ENCODE data around the gene ARID2. TPM values are rescaled to one million over a fixed set of nuclear protein-coding genes. Genes with fewer than 3 reads are reported as not detected.
A peak's percentile ranks its signal among the peaks of the same experiment; 100 is the strongest.

ARID2 gene
- total and polyA plus RNA-seq, 9 of the 15 experiments (the other 6 are each of a cell fraction or from before 2014, with no cell fraction given) = 13.4 to 41.6 (median 29.4) TPM

GRCh38 chr12:45695606-45696005, 33.9 kb upstream of the ARID2 start (continued):
- no peak for TF ChIP-seq BCLAF1 (IDR thresholded peaks at IDR 0.05; ENCODE audit: borderline replicate concordance in 1 of 2, control insufficient read depth in 1 of 2, low read depth in 2 of 2, low read length in 1 of 2)

GRCh38 chr12:45696049-45696448, 33.5 kb upstream of the ARID2 start:
- Histone ChIP-seq H4K20me1 (replicated peaks; ENCODE audit: control insufficient read depth, insufficient read depth, low read length) (no peaks in the 10 kb centered on the region), H3K36me3 (ENCODE audit: control insufficient read depth, insufficient read depth, low read length) (no peaks in the 10 kb centered on the region), H3K4me1 (replicated peaks in 1 of 2; ENCODE audit: control insufficient read depth in 2 of 2, insufficient read depth in 2 of 2, low read length in 2 of 2) (peaks cover 0 to 6% of the 10 kb centered on the region in 2 experiments; a peak in 1 of 5 replicates), H3K9me3 (replicated peaks; ENCODE audit: control insufficient read depth, insufficient read depth, low read depth, low read length) (no peaks in the 10 kb centered on the region), H3K4me2 (ENCODE audit: insufficient read depth, low read length) (no peak overlapping the region), H3K4me3 (no peak overlapping the region), H2AFZ (ENCODE audit: low read depth, low read length) (no peak overlapping the region), H3K79me2 (ENCODE audit: control insufficient read depth, insufficient read depth, low read length) (no peaks in the 10 kb centered on the region), H3K9me1 (ENCODE audit: control insufficient read depth, insufficient read depth, low read length) (no peaks in the 10 kb centered on the region), H3K9ac (ENCODE audit: insufficient read depth in 1 of 2, low read depth in 2 of 2, low read length in 2 of 2) (no peak overlapping the region), H3K27me3 (ENCODE audit: control insufficient read depth in 2 of 2, insufficient read depth in 2 of 2, low read length in 2 of 2) (peaks cover 3 to 17% of the 10 kb centered on the region in 2 experiments; a peak in 4 of 5 replicates), H3K27ac (ENCODE audit: extremely low read depth, low read depth, low read length) (no peak overlapping the region)
- CTCF ChIA-PET (ENCODE audit: low intra/inter-chr PET ratio) = no interaction called here
- intact Hi-C loops (cut with micrococcal nuclease) (no loop called here), in situ Hi-C loops (cut with MboI) (no loop called here)
- DNase-seq (ENCODE audit: extremely low read depth in 1 of 4, low spot score in 3 of 4) (no peak), ATAC-seq (peak; percentile 42; the same call in 1 of the 3 replicates), FAIRE-seq (no peak)
- WGBS (ENCODE audit: insufficient coverage, low coverage, missing lambda C conversion rate) = 1% methylated on average over 7 of the region's 7 CpGs
- BruUV-seq (replicated peaks) = no TSS peak
- TF ChIP-seq MECOM (CRISPR knock-in tag; IDR thresholded peaks at IDR 0.05) (no peak), ZBED1 (IDR thresholded peaks at IDR 0.05) (no peak), PCBP2 (IDR thresholded peaks at IDR 0.05; ENCODE audit: low read depth, low read length, poor library complexity, severe bottlenecking) (no peak), MEF2D (tag; conservative IDR thresholded peaks at IDR 0.05; ENCODE audit: low read depth) (no peak), ARID2 (IDR thresholded peaks at IDR 0.05) (no peak), CEBPG (CRISPR knock-in tag; IDR thresholded peaks at IDR 0.05) (no peak), CEBPG (tag; conservative IDR thresholded peaks at IDR 0.05 in 1 of 2, IDR thresholded peaks at IDR 0.05 in 1 of 2) (no peak), CHAMP1 (IDR thresholded peaks at IDR 0.05) (no peak), MTA2 (IDR thresholded peaks at IDR 0.05; ENCODE audit: low read depth) (no peak)
- POLR2A ChIA-PET = no interaction called here
